A549 (cell line): ENCODE measurements around the gene TPSG1. TPM values are rescaled to one million over a fixed set of nuclear protein-coding genes. Genes with fewer than 3 reads are reported as not detected.

Experiments used
- ATAC-seq, 2 experiments: fragments of 200-7000 bp in 1 of 2; fragments of >200 bp in 1 of 2; cut with Nextera tagmentation in 1 of 2; cut with Tn5 transposase in 1 of 2; 3 replicates each; pipeline versions ENCODE4 v1.8.0 to v1.9.1; 2018 to 2020; ENCODE audit warnings: mild to moderate bottlenecking in 1 of 2, moderate library complexity in 1 of 2
- CTCF ChIA-PET: fragments of 300-600 bp; sonication (Branson Sonifier 250); formaldehyde crosslinking; extraction: SDS; loops from one replicate; lab custom pipeline; 2021; ENCODE audit warnings: antibody characterized with exemption, inconsistent platforms; lab: Yijun Ruan, JAX
- POLR2A ChIA-PET: fragments of 350-600 bp; formaldehyde crosslinking; extraction: SDS; loops from one replicate; lab custom pipeline; 2021; ENCODE audit warnings: antibody characterized with exemption, inconsistent platforms; lab: Yijun Ruan, JAX
- DNase-seq, 2 experiments: peaks; one replicate each; pipeline versions ENCODE4 v3.0.0 to v3.0.0-alpha.2; 2011 to 2016; ENCODE audit warnings: low read depth in 1 of 2, low spot score in 1 of 2
- FAIRE-seq: peaks from 2 replicates; lab custom pipeline; 2011; peaks lifted over from hg19 to GRCh38; lab: Jason Lieb, UNC
- H3K27ac ChIP-seq, 2 experiments: fragments of >200 bp; sonication (Bioruptor Twin); formaldehyde crosslinking; 3 replicates each; pipeline ENCODE4 v1.5.1; 2016 to 2017
- H3K4me1 ChIP-seq: fragments of >200 bp; sonication (Bioruptor Twin); formaldehyde crosslinking; 3 replicates; pipeline ENCODE4 v1.6.1; 2016
- H3K4me2 ChIP-seq: fragments of >200 bp; sonication (Bioruptor Twin); formaldehyde crosslinking; 3 replicates; pipeline ENCODE4 v1.6.1; 2016
- H3K4me3 ChIP-seq: fragments of >200 bp; sonication (Bioruptor Twin); formaldehyde crosslinking; 3 replicates; pipeline ENCODE4 v1.5.1; 2016
- H3K9me3 ChIP-seq: fragments of >200 bp; sonication (Bioruptor Twin); formaldehyde crosslinking; 3 replicates; pipeline ENCODE4 v1.6.1; 2016
- CHD4 ChIP-seq: fragments of 200-600 bp; sonication (generic); IDR thresholded peaks from 2 replicates; pipeline ENCODE4 v1.6.1; 2016; ENCODE audit warnings: antibody characterized with exemption, mild to moderate bottlenecking, borderline replicate concordance
- FOSL2 ChIP-seq, 2 experiments: fragments of 450-650 bp in 1 of 2; fragments of >200 bp in 1 of 2; sonication (Bioruptor Twin) in 1 of 2; formaldehyde crosslinking; IDR thresholded peaks; 2 replicates each; pipeline versions ENCODE4 v1.5.0 to v1.6.1; 2016 to 2020; ENCODE audit warnings: mild to moderate bottlenecking in 1 of 2, moderate library complexity in 1 of 2
- FOXS1 ChIP-seq: fragments of 250-450 bp; sonication (Bioruptor Pico); IDR thresholded peaks from 2 replicates; pipeline ENCODE4 v1.5.0; 2020; ENCODE audit warnings: mild to moderate bottlenecking, moderate library complexity
- HDAC2 ChIP-seq: fragments of 200-600 bp; sonication (generic); IDR thresholded peaks from 2 replicates; pipeline ENCODE4 v1.6.1; 2016
- HOXB13 ChIP-seq: fragments of 250-450 bp; sonication (Bioruptor Pico); IDR thresholded peaks from 2 replicates; pipeline ENCODE4 v1.5.0; 2020; ENCODE audit warnings: low read depth, mild to moderate bottlenecking, moderate library complexity
- JUN ChIP-seq, 2 experiments: fragments of >200 bp; sonication (Bioruptor Twin); formaldehyde crosslinking; IDR thresholded peaks; 2 replicates in 1 of 2; 3 replicates in 1 of 2; pipeline ENCODE4 v1.6.1; 2016 to 2017
- KDM5A ChIP-seq: fragments of 200-600 bp; sonication (generic); IDR thresholded peaks from 2 replicates; pipeline ENCODE4 v1.6.1; 2016; ENCODE audit warnings: antibody characterized with exemption, mild to moderate bottlenecking
- MAFK ChIP-seq: fragments of 450-650 bp; IDR thresholded peaks from 2 replicates; pipeline ENCODE4 v1.6.1; 2014; ENCODE audit not compliant: partially characterized antibody
- PHF8 ChIP-seq: fragments of 200-600 bp; sonication (generic); IDR thresholded peaks from 2 replicates; pipeline ENCODE4 v1.6.1; 2016; ENCODE audit warnings: low read depth, mild to moderate bottlenecking, antibody characterized with exemption, moderate library complexity, borderline replicate concordance
- POLR2A ChIP-seq: IDR thresholded peaks from 2 replicates; pipeline ENCODE4 v1.6.1; 2012; ENCODE audit warnings: mild to moderate bottlenecking, low read length
- RFX5 ChIP-seq: fragments of 450-650 bp; IDR thresholded peaks from 2 replicates; pipeline ENCODE4 v1.7.1; 2014; ENCODE audit warnings: antibody characterized with exemption, mild to moderate bottlenecking, moderate library complexity
- RNF2 ChIP-seq: fragments of 200-600 bp; sonication (generic); IDR thresholded peaks from 2 replicates; pipeline ENCODE4 v1.6.1; 2016; ENCODE audit warnings: low read depth, mild to moderate bottlenecking, antibody characterized with exemption, moderate library complexity, borderline replicate concordance
- SMC3 ChIP-seq: fragments of >200 bp; sonication (Bioruptor Twin); formaldehyde crosslinking; IDR thresholded peaks from 3 replicates; pipeline ENCODE4 v1.6.1; 2018; ENCODE audit warnings: inconsistent platforms
- SREBF2 ChIP-seq: fragments of 450-650 bp; IDR thresholded peaks from 2 replicates; pipeline ENCODE4 v1.6.1; 2014; ENCODE audit warnings: mild to moderate bottlenecking, moderate library complexity
- ZFP36 ChIP-seq: fragments of 450-650 bp; IDR thresholded peaks from 2 replicates; pipeline ENCODE4 v1.6.1; 2014; ENCODE audit warnings: borderline replicate concordance; ENCODE audit not compliant: partially characterized antibody
- ZNF302 ChIP-seq: fragments of 250-450 bp; sonication (Bioruptor Pico); IDR thresholded peaks from 2 replicates; pipeline ENCODE4 v1.9.0; 2021; ENCODE audit warnings: inconsistent platforms, mild to moderate bottlenecking, moderate library complexity
- ZSCAN20 ChIP-seq: fragments of 250-450 bp; sonication (Bioruptor Pico); IDR thresholded peaks from 2 replicates; pipeline ENCODE4 v1.8.0; 2022; ENCODE audit warnings: mild to moderate bottlenecking, moderate library complexity
- WGBS: methylation state at CpG from one replicate; pipeline ENCODE4 v1.1.6; 2017; ENCODE audit errors: missing lambda C conversion rate; 5-methylcytosine and 5-hydroxymethylcytosine counted together
- polyA plus RNA-seq, 4 experiments: library from polyadenylated mRNA; depleted of rRNA in 3 of 4; stranded (reverse); fragments of >200 nt; fragmentation: RNase III in 1 of 4; extraction: RNeasy Plus Mini Kit Qiagen cat#74134 plus additional on column Dnase treatment in 1 of 4; gene quantifications; 2 replicates in 3 of 4; 3 replicates in 1 of 4; pipeline ENCODE4 v1.2.3, GENCODE V29; 2011 to 2017
- TF ChIP-seq, protein P1 (sequence below): fragments of >200 bp; sonication (Bioruptor Twin); formaldehyde crosslinking; IDR thresholded peaks from 2 replicates; pipeline ENCODE4 v1.6.1; 2016
- TF ChIP-seq, protein P2 (sequence below): fragments of >200 bp; sonication (Bioruptor Twin); formaldehyde crosslinking; IDR thresholded peaks from 3 replicates; pipeline ENCODE4 v1.6.1; 2016
- TF ChIP-seq, protein P3 (sequence below): IDR thresholded peaks from 2 replicates; pipeline ENCODE4 v1.6.1; 2012; ENCODE audit warnings: low read depth, borderline replicate concordance
- TF ChIP-seq, protein P4 (sequence below): fragments of 450-650 bp; IDR thresholded peaks from 2 replicates; pipeline ENCODE4 v1.6.1; 2014; ENCODE audit warnings: antibody characterized with exemption

Gene TPSG1
- polyA plus RNA-seq, 2 of the 4 experiments (the other 2 are of a cell fraction) = not detected

DNA sequence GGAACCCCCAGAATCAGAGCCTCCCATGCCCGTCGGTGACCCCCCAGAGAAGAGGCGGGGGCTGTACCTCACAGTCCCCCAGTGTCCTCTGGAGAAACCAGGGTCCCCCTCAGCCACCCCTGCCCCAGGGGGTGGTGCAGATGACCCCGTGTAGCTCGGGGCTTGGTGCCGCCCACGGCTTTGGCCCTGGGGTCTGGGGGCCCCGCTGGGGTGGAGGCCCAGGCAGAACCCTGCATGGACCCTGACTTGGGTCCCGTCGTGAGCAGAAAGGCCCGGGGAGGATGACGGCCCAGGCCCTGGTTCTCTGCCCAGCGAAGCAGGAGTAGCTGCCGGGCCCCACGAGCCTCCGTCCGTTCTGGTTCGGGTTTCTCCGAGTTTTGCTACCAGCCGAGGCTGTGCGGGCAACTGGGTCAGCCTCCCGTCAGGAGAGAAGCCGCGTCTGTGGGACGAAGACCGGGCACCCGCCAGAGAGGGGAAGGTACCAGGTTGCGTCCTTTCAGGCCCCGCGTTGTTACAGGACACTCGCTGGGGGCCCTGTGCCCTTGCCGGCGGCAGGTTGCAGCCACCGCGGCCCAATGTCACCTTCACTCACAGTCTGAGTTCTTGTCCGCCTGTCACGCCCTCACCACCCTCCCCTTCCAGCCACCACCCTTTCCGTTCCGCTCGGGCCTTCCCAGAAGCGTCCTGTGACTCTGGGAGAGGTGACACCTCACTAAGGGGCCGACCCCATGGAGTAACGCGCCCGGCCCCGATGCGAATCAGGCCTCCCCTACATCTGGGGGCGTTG, 4.0 kb downstream of the TPSG1 start:
- TF ChIP-seq ZSCAN20 (CRISPR knock-in tag) (no peak), HOXB13 (CRISPR knock-in tag) (no peak), JUN (IDR thresholded peaks at IDR 0.05) (no peak), RNF2 (no peak), MAFK (no peak), PHF8 (no peak), HDAC2 (no peak), POLR2A (no peak), RFX5 (no peak), FOSL2 (IDR thresholded peaks at IDR 0.05) (no peak), FOSL2 (CRISPR knock-in tag; IDR thresholded peaks at IDR 0.05) (no peak), KDM5A (no peak), ZFP36 (no peak), SMC3 (no peak), CHD4 (no peak)
- TF ChIP-seq, protein P1, sequence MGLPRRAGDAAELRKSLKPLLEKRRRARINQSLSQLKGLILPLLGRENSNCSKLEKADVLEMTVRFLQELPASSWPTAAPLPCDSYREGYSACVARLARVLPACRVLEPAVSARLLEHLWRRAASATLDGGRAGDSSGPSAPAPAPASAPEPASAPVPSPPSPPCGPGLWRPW = no peak
- TF ChIP-seq, protein P2, sequence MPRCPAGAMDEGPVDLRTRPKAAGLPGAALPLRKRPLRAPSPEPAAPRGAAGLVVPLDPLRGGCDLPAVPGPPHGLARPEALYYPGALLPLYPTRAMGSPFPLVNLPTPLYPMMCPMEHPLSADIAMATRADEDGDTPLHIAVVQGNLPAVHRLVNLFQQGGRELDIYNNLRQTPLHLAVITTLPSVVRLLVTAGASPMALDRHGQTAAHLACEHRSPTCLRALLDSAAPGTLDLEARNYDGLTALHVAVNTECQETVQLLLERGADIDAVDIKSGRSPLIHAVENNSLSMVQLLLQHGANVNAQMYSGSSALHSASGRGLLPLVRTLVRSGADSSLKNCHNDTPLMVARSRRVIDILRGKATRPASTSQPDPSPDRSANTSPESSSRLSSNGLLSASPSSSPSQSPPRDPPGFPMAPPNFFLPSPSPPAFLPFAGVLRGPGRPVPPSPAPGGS = no peak
- TF ChIP-seq, protein P3, sequence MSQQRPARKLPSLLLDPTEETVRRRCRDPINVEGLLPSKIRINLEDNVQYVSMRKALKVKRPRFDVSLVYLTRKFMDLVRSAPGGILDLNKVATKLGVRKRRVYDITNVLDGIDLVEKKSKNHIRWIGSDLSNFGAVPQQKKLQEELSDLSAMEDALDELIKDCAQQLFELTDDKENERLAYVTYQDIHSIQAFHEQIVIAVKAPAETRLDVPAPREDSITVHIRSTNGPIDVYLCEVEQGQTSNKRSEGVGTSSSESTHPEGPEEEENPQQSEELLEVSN = no peak
- TF ChIP-seq, protein P4, sequence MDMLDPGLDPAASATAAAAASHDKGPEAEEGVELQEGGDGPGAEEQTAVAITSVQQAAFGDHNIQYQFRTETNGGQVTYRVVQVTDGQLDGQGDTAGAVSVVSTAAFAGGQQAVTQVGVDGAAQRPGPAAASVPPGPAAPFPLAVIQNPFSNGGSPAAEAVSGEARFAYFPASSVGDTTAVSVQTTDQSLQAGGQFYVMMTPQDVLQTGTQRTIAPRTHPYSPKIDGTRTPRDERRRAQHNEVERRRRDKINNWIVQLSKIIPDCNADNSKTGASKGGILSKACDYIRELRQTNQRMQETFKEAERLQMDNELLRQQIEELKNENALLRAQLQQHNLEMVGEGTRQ = no peak
- POLR2A ChIA-PET = no interaction called here
- DNase-seq (no peak), ATAC-seq (no peak), FAIRE-seq (no peak)
- peaks cover 19% of the 10 kb centered on the region for H3K4me1 ChIP-seq
- H3K9me3 ChIP-seq = no peaks in the 10 kb centered on the region
- H3K27ac ChIP-seq = no peak overlapping the region
- CTCF ChIA-PET = interaction anchor here (1.1 to 1.7 kb wide), 2 partner anchors 27 to 142 kb away, joined by 3 to 5 read pairs; no protein-coding TSS in a partner anchor
- no peak overlapping the region for H3K4me3 ChIP-seq
- 92% methylated on average over 41 of the region's 48 CpGs for WGBS
- no peak overlapping the region for H3K4me2 ChIP-seq

DNA sequence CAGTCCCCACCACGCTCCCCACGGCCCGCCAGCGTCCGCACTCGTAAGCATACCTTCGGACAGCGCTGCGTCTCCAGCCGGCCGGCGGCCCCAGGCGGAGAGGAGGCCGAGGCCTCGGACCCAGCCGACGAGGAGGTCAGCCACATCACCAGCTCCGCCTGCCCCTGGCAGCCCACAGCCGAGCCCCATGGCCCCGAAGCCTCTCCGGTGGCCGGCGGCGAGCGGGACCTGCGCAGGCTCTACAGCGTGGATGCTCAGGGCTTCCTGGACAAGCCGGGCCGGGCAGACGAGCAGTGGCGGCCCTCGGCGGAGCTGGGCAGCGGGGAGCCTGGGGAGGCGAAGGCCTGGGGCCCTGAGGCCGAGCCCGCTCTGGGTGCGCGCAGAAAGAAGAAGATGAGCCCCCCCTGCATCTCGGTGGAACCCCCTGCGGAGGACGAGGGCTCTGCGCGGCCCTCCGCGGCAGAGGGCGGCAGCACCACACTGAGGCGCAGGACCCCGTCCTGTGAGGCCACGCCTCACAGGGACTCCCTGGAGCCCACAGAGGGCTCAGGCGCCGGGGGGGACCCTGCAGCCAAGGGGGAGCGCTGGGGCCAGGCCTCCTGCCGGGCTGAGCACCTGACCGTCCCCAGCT, 4.9 kb downstream of the TPSG1 start:
- H3K9me3 ChIP-seq = no peaks in the 10 kb centered on the region
- H3K27ac ChIP-seq = no peak overlapping the region
- ChIA-PET POLR2A (no interaction called here), CTCF (interaction anchor here (1.7 kb wide), 1 partner anchor 26 kb away, joined by 5 read pairs; no protein-coding TSS in a partner anchor)
- DNase-seq = no peak
- no peak overlapping the region for H3K4me2 ChIP-seq
- TF ChIP-seq ZSCAN20 (CRISPR knock-in tag) = no peak
- no peak for TF ChIP-seq SREBF2
- no peak for TF ChIP-seq FOXS1 (CRISPR knock-in tag)
- TF ChIP-seq ZNF302 (CRISPR knock-in tag) = no peak
- ATAC-seq = no peak
- no peak for FAIRE-seq
- 94% methylated on average over 39 of the region's 55 CpGs for WGBS
- peaks cover 10% of the 10 kb centered on the region for H3K4me1 ChIP-seq
- no peak overlapping the region for H3K4me3 ChIP-seq
